Measurements from ENCODE around the gene DYRK2. TPM values are rescaled to one million over a fixed set of nuclear protein-coding genes. Genes with fewer than 3 reads are reported as not detected.

Gene DYRK2
- total RNA-seq, 4 donors from 2014 or later, result 14.1 to 25.7 (median 15.9) TPM

GRCh38 chr12:67651132-67651695, 2.7 kb downstream of the DYRK2 start:
- Histone ChIP-seq H3K4me3 (peak overlapping the region in 3 of 4 donors; percentile 94 to 97 (median 95)), H3K9me3 (no peaks in the 10 kb centered on the region), H3K27me3 (no peaks in the 10 kb centered on the region), H3K27ac (peak overlapping the region; percentile 98 to 100 (median 99)), H3K36me3 (no peaks in the 10 kb centered on the region), H3K4me1 (peaks cover 60 to 67% of the 10 kb centered on the region in 2 donors)
- intact Hi-C loops (cut with DNase I; ENCODE audit: low total_unique reads) (no loop called here), in situ Hi-C loops (cut with MboI; ENCODE audit: low sequenced_read_pairs in 4 of 4) (loop anchor here in 2 of 4 donors (10.0 to 25.0 kb wide), 4 partner anchors 174 to 296 kb away; no protein-coding TSS in a partner anchor)
- ATAC-seq (no peak), DNase-seq (no peak)
- TF ChIP-seq CTCF (IDR thresholded peaks at IDR 0.05 in 4 of 5, conservative IDR thresholded peaks at IDR 0.05 in 1 of 5) (peak in 2 of 5 experiments; percentile 17 to 25), POLR2A (IDR thresholded peaks at IDR 0.05) (no peak)

GRCh38 chr12:67655829-67656228, 7.3 kb downstream of the DYRK2 start:
- no peak for TF ChIP-seq CTCF (IDR thresholded peaks at IDR 0.05 in 4 of 5, conservative IDR thresholded peaks at IDR 0.05 in 1 of 5)
- no peak for TF ChIP-seq POLR2A (IDR thresholded peaks at IDR 0.05)
- ATAC-seq (peak; percentile 43 to 52), DNase-seq (peak in 1 of 2 donors; percentile 28)
- Histone ChIP-seq H3K27me3 (no peaks in the 10 kb centered on the region), H3K9me3 (no peaks in the 10 kb centered on the region), H3K27ac (peak overlapping the region; percentile 98 to 100 (median 99)), H3K36me3 (peaks cover 0 to 12% of the 10 kb centered on the region in 2 donors), H3K4me1 (peaks cover 82 to 100% of the 10 kb centered on the region in 2 donors), H3K4me3 (no peak overlapping the region)
- intact Hi-C loops (cut with DNase I; ENCODE audit: low total_unique reads), result loop anchor here (5.0 kb wide), 1 partner anchor 141 kb away; no protein-coding TSS in a partner anchor
- in situ Hi-C loops (cut with MboI; ENCODE audit: low sequenced_read_pairs in 4 of 4), result loop anchor here in 2 of 4 donors (10.0 to 25.0 kb wide), 4 partner anchors 169 to 301 kb away; no protein-coding TSS in a partner anchor

DNA sequence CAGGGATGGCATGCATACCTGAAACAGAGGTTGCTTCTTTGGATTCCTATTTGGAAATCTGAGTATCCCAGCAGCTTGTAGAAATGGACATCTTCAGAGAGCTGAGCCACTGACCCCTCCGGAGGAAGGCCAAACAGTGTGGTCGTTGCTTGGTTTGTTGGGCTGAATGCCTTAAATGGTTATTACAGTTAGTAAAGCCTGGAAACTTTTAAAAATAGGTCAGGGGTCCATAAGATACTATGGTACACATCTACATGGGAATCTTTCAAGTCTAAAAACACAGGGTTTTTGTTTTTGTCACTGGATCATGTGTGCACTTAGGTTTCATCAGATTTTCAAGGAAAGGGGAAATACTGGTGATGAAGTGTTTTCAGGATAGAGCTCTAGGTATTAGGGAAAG, 7.7 kb downstream of the DYRK2 start:
- in situ Hi-C loops (cut with MboI; ENCODE audit: low sequenced_read_pairs in 4 of 4), result loop anchor here in 2 of 4 donors (10.0 to 25.0 kb wide), 4 partner anchors 169 to 301 kb away; no protein-coding TSS in a partner anchor
- H3K4me1 ChIP-seq, result peaks cover 82 to 100% of the 10 kb centered on the region in 2 donors
- H3K4me3 ChIP-seq, result no peak overlapping the region
- TF ChIP-seq POLR2A (IDR thresholded peaks at IDR 0.05) (no peak), CTCF (IDR thresholded peaks at IDR 0.05 in 4 of 5, conservative IDR thresholded peaks at IDR 0.05 in 1 of 5) (no peak)
- DNase-seq (no peak), ATAC-seq (no peak)
- H3K27me3 ChIP-seq, result no peaks in the 10 kb centered on the region
- H3K9me3 ChIP-seq, result no peaks in the 10 kb centered on the region
- H3K36me3 ChIP-seq, result peaks cover 0 to 12% of the 10 kb centered on the region in 2 donors
- intact Hi-C loops (cut with DNase I; ENCODE audit: low total_unique reads), result loop anchor here (5.0 kb wide), 1 partner anchor 141 kb away; no protein-coding TSS in a partner anchor
- H3K27ac ChIP-seq, result peak overlapping the region; percentile 98 to 100 (median 99)

DNA sequence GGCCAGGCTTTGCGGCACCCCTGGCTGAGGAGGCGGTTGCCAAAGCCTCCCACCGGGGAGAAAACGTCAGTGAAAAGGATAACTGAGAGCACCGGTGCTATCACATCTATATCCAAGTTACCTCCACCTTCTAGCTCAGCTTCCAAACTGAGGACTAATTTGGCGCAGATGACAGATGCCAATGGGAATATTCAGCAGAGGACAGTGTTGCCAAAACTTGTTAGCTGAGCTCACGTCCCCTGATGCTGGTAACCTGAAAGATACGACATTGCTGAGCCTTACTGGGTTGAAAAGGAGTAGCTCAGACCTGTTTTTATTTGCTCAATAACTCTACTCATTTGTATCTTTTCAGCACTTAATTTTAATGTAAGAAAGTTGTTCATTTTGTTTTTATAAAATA, 9.9 kb downstream of the DYRK2 start:
- peaks cover 0 to 12% of the 10 kb centered on the region in 2 donors for H3K36me3 ChIP-seq
- H3K4me3 ChIP-seq, result no peak overlapping the region
- no peaks in the 10 kb centered on the region for H3K27me3 ChIP-seq
- DNase-seq, result peak in 1 of 2 donors; percentile 29
- H3K9me3 ChIP-seq, result no peaks in the 10 kb centered on the region
- H3K27ac ChIP-seq, result peak overlapping the region; percentile 80 to 98 (median 81)
- H3K4me1 ChIP-seq, result peaks cover 87 to 100% of the 10 kb centered on the region in 2 donors
- peak; percentile 47 to 50 for ATAC-seq
- intact Hi-C loops (cut with DNase I; ENCODE audit: low total_unique reads), result loop anchor here (5.0 kb wide), 1 partner anchor 139 kb away; no protein-coding TSS in a partner anchor
- TF ChIP-seq POLR2A (IDR thresholded peaks at IDR 0.05) (no peak), CTCF (IDR thresholded peaks at IDR 0.05 in 4 of 5, conservative IDR thresholded peaks at IDR 0.05 in 1 of 5) (no peak)
- in situ Hi-C loops (cut with MboI; ENCODE audit: low sequenced_read_pairs in 4 of 4), result loop anchor here in 2 of 4 donors (10.0 to 25.0 kb wide), 4 partner anchors 166 to 304 kb away; no protein-coding TSS in a partner anchor

All from gastrocnemius medialis (tissue), 4 donors.